ENCODE results near the gene COL3A1.

The COL3A1 gene

DNA sequence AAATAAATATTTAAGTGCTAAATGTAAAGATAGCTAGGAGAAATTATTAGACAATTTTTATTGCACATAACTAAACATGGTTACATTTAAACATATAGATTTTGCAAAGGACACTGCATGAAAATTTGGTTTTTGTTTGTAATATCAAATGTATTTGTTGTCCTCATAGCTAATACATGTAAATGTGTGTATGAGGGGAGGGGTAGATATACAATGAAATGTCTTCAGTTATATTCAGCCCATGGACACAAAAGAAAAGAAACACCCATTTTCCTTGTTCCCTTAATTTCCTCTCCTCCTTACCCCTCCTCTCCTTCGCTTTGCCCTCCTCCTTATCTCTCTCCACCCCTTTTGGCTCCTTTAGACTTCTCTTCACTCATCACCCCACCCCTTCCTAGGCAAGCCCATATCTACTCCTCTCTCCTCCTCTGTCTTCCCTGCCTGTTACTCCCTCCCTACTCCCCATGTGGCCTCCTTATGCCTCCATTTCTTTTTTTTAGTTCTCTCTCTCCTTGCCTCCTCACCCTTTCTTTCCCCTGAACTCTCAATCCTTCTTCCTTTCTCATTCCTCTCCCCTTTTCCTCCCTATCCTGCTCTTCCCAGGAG lies 1.4 kb downstream of the COL3A1 start:
- no peak for DNase-seq (ENCODE audit: low spot score)

DNA sequence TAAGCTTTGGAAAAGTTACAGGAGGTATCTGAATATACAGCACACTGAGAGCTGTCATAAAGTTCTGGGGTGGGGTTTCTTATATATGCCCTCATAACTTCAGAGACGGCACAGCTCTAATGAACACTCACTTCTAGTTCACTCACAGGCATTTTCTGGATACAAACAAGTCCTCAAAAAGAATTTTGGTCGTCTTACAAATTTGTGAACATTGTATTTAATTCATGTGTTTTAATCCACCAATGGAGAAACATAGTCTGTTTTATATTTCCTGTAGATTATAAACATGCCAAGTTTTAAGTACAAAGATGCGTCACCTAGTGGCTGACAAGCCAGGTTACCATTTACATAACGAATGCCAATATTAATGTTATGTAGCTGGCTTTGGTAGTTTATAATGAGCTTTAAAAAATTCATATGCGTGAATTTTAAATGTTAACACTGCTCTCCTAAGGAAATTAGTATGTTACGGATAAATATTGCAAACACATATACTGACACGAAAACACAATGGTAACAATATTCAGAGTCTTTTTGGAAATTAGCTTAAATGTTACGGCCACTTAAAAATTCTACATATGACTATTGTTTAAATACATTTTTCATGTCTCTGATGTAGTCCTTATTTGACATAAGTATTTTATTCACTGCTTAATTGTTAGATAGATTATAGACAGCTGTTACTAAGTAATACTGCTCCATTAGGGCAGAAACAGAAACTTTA lies 2.5 kb downstream of the COL3A1 start:
- no peak for DNase-seq (ENCODE audit: low spot score)

DNA sequence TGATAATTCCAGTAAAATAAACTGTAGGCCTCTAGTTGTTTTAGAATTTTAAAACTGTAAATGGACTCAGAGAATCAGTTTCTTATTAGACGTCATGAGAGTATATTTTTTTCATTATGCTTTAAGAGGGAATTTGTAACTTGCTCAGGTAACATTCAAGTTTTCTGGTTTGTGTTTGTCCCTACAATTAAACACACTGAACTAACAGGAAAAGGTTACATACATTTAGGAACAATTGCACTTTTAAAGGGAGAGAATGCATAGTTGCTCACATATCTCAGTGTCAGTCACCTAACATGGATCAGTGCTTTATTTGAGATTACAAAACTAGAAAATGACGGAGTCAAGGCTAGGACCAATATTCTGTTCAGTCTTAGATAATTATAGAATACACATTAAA lies 3.1 kb downstream of the COL3A1 start:
- DNase-seq (ENCODE audit: low spot score), result no peak

DNA sequence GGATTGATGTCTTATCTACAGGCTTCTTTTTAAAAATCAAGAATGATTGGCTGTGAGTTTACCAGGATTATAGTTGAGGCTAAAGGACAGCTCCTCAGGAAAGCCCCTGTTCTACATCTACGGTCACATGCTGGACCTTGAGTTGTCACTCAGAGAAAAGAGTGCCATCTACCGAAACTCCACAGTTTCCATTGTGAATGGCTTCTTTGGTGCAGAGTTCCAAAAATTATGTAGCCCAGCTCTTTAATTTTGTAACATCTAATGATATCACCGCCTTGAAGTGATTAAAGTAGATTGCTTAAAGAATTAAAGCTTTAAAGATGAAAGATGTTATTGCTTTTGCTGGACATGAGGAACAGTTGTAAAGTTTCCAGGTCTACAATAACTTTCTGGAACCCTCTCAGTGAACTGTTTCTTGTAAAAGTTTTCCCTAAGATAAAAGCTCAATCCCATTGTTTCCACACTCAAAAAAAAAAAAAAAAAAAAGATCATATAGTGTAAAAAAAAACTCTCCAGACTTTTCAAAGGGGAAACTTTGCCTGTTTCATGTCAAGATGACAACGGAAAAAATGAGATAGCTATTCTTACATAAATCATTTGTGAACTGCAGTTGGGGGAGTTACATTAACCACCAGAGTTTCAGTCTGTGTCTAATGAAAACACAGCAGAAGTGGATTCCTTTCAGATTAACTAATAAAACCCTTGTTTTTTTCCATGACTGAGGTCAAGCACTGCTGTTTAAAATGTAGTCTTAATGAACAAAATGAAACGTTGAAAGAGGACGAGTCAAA lies 4.3 kb downstream of the COL3A1 start:
- DNase-seq (ENCODE audit: low spot score), result no peak

DNA sequence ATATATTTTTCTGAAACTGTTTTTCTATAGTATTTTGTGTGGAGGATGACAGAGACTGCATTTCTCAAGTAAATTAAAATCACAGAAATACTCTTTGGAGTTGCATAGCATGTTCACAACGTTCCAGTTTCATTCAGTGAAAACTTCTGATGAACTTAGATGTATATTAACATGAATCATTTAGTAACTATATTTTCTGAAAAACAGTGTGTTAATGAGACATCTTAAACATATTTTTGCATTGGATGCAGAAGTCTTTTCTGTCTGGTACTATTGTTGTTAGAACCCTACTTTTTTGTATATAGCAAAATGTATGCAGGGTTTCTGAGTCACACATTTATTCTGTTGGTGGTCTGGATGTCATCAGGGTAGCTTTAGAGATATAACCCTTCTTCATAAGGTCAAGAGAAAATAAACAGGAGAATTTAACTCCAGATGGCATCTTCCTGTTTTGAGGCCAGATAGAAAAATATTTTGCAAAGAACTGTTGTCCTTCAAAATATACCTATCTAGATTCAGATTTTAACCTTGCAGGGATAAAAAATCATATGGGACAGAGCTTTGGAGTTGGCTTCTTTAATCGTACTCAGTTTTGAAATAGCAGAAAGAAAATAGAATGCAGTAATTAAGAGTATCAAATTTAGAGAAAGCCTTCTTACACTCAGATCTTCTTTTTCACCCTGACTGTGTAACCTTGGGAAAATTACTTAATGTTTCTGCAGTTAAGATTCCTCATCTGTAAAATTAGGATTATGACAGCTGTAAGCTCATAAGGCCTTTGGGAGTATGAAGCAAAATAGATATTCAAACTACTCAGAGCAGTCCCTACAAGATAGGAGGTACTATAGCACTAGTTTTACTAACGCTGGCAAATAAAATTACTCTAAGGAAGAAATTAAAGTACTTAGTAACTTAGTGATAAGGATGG lies 5.3 kb downstream of the COL3A1 start:
- no peak for DNase-seq (ENCODE audit: low spot score)

DNA sequence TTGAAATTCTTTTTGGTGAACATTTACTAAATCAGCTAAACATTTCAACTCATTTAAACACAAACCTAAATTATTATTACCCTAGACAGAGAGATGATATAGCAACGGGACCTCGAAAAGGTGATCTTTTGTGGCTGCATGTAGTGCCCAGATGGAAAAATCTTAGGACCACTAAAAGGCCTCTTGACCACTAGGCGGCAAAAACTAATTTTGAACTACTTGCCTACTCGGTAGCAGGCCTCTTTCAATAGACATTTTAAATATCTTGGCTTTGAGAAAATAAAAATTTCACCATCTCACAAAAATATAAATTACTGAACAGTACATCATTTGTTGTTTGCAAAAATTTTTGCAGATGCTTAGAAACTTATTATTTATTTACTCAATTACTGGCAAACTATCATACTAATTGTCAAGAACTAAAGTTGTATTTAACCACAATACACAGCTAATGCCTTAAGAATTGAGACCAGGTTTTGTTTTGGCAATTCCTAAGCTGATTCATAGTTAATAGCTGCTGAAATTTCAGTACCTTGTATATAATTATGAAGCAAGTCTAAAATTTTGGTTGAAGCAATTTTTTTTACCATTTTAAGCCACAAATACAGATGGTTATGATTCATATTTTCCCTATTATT lies 9.4 kb downstream of the COL3A1 start:
- no peak for DNase-seq (ENCODE audit: low spot score)

DNA sequence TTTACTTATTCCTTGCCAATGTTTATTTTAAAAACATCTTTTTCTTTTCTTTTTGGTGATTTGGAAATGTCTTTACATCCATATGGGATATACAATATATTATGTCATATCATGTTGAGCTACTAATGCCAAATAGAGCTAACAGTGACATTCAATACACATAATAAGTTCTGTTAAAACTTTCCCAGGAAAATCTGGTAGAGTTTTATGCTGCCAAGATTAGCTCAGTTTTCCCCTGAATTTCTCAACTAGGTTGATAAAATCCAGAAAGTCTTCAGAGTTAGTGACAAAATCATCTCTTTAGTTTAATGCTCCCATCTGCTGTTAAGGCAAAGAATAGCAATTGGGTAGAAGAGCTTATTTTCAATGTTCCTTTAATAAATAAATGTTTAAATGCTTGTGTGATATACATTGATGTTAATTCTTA lies 9.9 kb downstream of the COL3A1 start:
- no peak for DNase-seq (ENCODE audit: low spot score)

DNA sequence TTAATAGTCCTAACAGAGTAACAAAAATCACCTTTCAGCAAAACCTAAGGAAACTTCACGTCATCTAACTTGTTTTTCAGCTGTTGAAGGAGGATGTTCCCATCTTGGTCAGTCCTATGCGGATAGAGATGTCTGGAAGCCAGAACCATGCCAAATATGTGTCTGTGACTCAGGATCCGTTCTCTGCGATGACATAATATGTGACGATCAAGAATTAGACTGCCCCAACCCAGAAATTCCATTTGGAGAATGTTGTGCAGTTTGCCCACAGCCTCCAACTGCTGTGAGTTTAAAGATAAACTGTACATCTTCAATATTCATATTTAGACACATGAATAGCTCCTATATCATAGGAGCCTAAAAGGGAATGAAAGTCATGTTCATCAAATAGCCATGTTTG lies 10.5 kb downstream of the COL3A1 start:
- DNase-seq (ENCODE audit: low spot score), result no peak

DNA sequence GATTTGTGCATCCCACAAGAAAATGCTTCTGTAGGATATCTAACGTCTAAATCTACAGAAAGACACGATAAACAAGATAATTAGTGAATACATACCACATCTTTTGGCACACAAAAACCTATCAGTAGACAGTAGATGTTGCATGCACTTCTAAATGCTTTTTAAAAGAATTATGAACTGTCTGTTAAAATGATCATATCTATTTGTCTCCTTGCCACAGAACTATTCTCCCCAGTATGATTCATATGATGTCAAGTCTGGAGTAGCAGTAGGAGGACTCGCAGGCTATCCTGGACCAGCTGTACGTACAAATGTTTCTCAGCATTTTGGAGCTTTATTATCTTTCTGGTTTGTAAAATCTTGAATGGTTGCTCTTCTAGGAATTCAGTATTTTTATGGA lies 12.7 kb downstream of the COL3A1 start:
- no peak for DNase-seq (ENCODE audit: low spot score)

DNA sequence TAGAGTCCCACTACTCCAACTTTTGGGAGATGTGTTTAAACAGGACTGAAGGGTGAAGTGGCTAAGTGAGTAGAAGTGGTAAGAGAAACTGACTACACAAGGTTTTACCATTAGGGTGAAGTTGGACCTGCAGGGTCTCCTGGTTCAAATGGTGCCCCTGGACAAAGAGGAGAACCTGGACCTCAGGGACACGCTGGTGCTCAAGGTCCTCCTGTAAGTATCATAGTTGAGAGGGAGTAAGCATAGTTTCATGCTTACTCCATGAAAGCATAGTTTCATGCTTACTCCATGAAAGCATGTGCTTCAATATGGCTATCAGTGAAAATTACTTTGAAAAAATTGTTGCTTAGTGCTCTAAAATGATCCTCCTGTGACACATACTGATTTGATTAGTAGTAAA lies 19.1 kb downstream of the COL3A1 start:
- DNase-seq (ENCODE audit: low spot score), result no peak

DNA sequence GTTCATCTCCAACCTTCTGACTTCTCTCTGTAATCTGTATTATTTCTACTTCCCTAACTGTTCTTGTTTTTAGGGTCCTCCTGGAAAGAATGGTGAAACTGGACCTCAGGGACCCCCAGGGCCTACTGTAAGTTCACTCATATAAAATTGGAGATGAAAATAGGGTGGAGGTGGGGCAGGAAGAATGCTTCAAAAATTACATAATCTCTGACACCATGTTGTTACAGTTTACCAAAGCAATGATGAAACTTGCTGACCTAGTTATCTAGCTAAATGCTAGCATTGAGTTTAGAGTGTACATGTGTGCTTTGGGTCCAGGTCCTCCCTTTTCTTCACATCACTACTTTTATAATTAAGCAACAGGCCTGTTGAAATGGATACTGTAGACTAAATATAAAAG lies 23.1 kb downstream of the COL3A1 start:
- DNase-seq (ENCODE audit: low spot score), result no peak

DNA sequence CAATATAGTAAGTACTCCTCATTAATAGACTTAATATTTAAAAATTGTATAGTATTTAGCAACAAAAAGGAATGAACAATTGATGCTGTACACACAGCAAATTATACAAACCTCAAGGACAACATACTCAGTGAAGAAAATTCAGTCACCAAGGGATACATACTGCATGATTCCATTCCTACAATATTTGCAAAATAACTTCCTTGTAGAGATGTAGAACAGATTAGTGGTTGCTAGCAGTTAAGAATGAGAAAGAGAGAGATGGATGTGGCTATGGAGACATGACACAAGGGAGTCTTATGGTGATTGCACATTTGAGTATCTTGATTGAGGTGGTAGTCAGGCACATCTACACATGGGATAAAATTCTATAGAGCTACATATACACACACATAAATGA lies 26.0 kb downstream of the COL3A1 start:
- DNase-seq (ENCODE audit: low spot score), result no peak

DNA sequence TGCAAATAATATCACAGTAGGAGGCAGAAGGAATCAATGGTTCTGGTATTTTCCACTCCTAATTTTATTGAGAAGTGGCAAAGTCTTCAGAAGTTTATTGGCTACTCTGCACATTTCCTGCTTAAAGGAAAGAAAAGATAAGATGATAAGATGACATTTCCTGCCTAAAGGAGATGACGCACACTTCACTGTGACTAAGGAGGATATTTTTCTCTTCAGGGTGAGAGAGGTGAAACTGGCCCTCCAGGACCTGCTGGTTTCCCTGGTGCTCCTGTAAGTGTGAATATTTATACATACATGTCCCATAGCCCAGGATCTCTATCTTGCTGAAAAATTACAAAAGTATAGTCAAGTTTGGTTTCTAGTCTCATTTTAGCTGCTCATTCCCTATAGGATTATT lies 27.9 kb downstream of the COL3A1 start:
- DNase-seq (ENCODE audit: low spot score), result no peak

DNA sequence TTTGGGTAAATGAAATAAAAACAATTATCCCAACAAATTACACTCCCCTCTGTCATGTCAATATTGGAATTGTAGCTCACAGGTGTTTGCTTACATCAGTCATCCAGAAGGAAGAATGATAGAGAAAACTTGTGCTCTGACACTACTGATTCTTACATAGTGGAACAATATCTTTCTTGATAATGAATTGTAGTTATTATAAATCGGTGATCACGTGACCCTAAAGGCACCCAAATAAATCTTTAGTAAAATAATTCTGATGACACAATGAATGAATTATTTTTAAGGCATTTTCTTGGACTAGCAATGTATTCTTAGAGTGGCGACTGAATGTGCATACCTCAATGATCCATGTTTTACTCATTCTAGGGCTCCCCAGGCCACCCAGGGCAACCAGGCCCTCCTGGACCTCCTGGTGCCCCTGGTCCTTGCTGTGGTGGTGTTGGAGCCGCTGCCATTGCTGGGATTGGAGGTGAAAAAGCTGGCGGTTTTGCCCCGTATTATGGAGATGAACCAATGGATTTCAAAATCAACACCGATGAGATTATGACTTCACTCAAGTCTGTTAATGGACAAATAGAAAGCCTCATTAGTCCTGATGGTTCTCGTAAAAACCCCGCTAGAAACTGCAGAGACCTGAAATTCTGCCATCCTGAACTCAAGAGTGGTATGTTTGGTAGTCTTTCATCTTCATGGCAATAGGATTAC lies 34.5 kb downstream of the COL3A1 start:
- DNase-seq (ENCODE audit: low spot score), result no peak

DNA sequence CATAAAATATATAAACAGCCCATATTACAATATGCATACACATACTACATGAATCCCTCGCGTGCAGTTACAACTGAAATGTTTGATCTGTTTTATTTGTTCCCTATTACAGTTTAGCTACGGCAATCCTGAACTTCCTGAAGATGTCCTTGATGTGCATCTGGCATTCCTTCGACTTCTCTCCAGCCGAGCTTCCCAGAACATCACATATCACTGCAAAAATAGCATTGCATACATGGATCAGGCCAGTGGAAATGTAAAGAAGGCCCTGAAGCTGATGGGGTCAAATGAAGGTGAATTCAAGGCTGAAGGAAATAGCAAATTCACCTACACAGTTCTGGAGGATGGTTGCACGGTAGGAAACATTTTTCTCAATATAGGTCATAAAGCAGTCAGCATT lies 36.4 kb downstream of the COL3A1 start:
- no peak for DNase-seq (ENCODE audit: low spot score)

DNA sequence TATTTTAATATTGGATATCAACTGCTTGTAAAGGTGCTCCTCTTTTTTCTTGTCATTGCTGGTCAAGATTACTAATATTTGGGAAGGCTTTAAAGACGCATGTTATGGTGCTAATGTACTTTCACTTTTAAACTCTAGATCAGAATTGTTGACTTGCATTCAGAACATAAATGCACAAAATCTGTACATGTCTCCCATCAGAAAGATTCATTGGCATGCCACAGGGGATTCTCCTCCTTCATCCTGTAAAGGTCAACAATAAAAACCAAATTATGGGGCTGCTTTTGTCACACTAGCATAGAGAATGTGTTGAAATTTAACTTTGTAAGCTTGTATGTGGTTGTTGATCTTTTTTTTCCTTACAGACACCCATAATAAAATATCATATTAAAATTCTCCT lies 38.2 kb downstream of the COL3A1 start:
- DNase-seq (ENCODE audit: low spot score), result no peak

DNA sequence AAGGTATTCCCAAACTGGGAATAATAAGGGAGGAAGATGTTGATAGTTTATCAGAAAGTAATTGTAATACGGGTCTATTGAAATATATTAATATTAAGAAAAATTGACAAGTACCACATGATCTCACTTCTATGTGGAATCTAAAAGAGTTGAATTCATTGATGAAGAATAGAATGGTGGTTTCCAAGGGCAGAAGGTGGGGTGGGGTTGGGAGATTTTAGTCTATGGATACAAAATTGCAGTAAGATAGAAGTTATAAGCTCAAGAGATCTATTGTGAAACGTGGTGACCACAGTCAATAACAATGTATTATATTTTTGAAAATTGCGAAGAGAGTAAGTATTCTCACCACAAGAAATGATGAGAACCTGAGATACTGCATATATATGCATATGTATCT lies 38.9 kb downstream of the COL3A1 start:
- DNase-seq (ENCODE audit: low spot score), result no peak

DNA sequence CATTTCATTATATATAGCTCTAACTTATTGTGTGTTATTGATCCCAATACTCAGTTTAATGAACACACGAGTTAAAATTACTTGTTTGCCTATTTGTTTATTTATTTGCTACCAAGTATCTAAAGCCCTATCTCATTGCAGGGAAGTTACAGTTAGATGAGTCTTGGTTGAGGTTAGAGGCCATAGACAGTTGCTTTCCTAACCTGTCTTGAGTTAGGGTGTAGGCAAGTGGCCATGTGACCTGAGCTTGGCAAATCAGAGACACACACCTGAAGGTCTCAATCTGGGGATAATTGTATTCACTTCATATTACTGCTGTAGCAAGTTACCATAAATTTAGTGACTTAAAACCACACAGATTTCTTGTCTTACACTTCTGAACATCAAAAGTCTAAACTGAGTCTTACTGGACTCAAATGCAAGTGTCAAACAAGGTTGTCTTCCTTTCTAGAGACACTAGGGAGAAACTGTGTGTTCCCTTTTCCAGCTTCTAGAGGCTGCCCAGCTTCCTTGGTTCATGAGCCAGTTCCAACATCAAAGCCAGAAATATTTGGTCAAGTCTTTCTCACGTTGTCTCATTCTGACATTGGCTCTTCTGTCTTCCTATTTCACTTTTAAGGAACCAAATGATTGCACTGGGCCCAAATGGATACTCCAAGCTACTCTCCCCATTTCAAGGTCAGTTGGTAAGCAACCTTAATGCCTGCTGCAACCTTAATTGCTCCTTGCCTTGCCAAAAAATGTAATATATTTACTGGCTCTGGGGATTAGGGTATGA lies 39.7 kb downstream of the COL3A1 start:
- no peak for DNase-seq (ENCODE audit: low spot score)

DNA sequence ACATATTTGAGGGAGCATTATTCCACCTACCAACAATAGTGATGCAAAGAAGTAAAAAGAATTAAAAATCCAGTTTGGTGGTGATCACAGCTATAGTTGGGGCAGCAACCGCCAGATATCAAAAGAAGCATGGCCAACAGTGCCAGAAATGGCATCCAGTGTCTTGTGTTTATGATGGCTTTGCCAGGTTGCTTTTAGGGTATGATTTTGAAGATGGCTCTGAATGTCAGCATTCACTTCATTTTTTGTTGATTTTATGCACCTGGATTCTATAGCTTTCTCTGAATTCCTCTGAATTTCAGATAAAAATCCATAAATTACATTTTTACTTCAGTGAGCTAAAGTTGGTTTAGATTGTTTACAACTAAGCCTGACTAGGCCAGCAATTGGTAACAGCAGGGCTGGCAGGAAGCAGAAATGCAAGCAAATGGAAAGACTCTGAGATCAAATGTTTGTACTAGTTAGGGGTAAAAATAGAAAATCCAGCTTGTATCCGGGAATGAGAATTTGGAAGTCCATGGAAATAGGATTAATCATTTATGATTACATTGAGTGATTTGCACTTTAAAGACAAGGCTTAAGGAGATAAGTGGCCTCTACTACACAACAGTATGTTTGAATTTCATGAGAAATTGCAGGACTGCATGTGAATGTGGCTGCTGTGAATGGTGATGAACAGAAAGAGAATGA lies 40.4 kb downstream of the COL3A1 start:
- no peak for DNase-seq (ENCODE audit: low spot score)

DNA sequence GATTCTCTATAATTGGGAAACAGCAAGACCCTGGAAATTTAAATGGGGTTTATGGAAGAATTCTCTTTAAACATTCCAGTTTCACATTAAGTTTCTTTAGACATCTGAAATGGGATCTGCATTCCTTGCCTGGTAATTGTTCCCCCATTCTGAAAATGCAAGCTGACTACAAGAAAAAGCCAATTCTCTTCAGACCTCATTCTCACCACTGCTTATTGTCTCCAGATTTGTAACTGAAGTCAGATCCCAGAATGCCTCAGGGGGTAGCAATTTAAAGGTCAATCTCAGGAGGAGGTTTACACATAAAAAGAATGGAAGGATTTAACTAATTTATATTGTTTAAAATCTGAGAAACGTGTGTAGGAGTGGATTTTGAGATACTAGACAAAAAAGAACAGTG lies 41.2 kb downstream of the COL3A1 start:
- DNase-seq (ENCODE audit: low spot score), result no peak

All from SW480 (cell line).